H1 (cell line): ENCODE measurements around the gene CELF2. TPM values are rescaled to one million over a fixed set of nuclear protein-coding genes. Genes with fewer than 3 reads are reported as not detected.

Source experiments
- CTCF ChIA-PET: fragments of 300-600 bp; sonication (Branson Sonifier 250); formaldehyde crosslinking; loops from one replicate; lab custom pipeline; 2021; ENCODE audit not compliant: partially characterized antibody; lab: Charles Lee
- POLR2A ChIA-PET: fragments of 300-600 bp; sonication (Branson Sonifier 250); formaldehyde crosslinking; loops from one replicate; lab custom pipeline; 2021; ENCODE audit warnings: inconsistent platforms; ENCODE audit not compliant: partially characterized antibody; lab: Charles Lee
- DNase-seq, 2 experiments: peaks; one replicate each; pipeline versions ENCODE4 v3.0.0 to v3.0.0-alpha.2; 2010 to 2022; ENCODE audit warnings: low spot score in 2 of 2, low read depth in 1 of 2, mixed read lengths in 1 of 2
- FAIRE-seq: peaks from 2 replicates; lab custom pipeline; 2011; peaks lifted over from hg19 to GRCh38; lab: Jason Lieb, UNC
- H2AFZ ChIP-seq: 2 replicates; pipeline ENCODE4 v1.8.1; 2012; ENCODE audit warnings: low read length, inconsistent platforms
- H2AK5ac ChIP-seq: 2 replicates; pipeline ENCODE4 v1.6.1; 2013; ENCODE audit warnings: low read depth, low read length
- H2BK120ac ChIP-seq: replicated peaks from 2 replicates; pipeline ENCODE3; 2013; ENCODE audit warnings: low read depth, low read length, inconsistent platforms
- H2BK12ac ChIP-seq: 2 replicates; pipeline ENCODE4 v1.6.1; 2013; ENCODE audit warnings: low read depth, low read length
- H2BK15ac ChIP-seq: 2 replicates; pipeline ENCODE4 v1.6.1; 2013; ENCODE audit warnings: low read length
- H2BK20ac ChIP-seq: 2 replicates; pipeline ENCODE4 v1.6.1; 2013; ENCODE audit warnings: low read length
- H2BK5ac ChIP-seq: 2 replicates; pipeline ENCODE4 v1.6.1; 2013; ENCODE audit warnings: low read depth, low read length
- H3K14ac ChIP-seq: 2 replicates; pipeline ENCODE4 v1.6.1; 2013; ENCODE audit warnings: inconsistent platforms; ENCODE audit not compliant: insufficient read length
- H3K18ac ChIP-seq: 2 replicates; pipeline ENCODE4 v1.6.1; 2013; ENCODE audit warnings: low read length; ENCODE audit errors: extremely low read depth
- H3K23ac ChIP-seq: 2 replicates; pipeline ENCODE4 v1.6.1; 2013; ENCODE audit warnings: inconsistent platforms; ENCODE audit not compliant: insufficient read length
- H3K23me2 ChIP-seq: 2 replicates; pipeline ENCODE4 v1.6.1; 2013; ENCODE audit warnings: low read depth, low read length
- H3K27ac ChIP-seq: 2 replicates; pipeline ENCODE4 v1.6.1; 2011; ENCODE audit warnings: low read depth, low read length, inconsistent platforms
- H3K27me3 ChIP-seq, 4 experiments: replicated peaks in 1 of 4; 1 replicate in 1 of 4; 2 replicates in 3 of 4; pipeline versions ENCODE4 v1.6.1 to v1.8.1; 2011 to 2013; ENCODE audit warnings: low read length in 3 of 4, mild to moderate bottlenecking in 3 of 4, inconsistent platforms in 2 of 4, mixed read lengths in 2 of 4, moderate library complexity in 1 of 4; ENCODE audit not compliant: control insufficient read depth in 3 of 4, insufficient read depth in 3 of 4; ENCODE audit errors: extremely low read depth in 1 of 4
- H3K36me3 ChIP-seq, 4 experiments: 2 replicates each; pipeline versions ENCODE4 v1.6.1 to v1.8.1; 2011 to 2013; ENCODE audit warnings: mild to moderate bottlenecking in 4 of 4, low read length in 3 of 4, moderate library complexity in 2 of 4, control low read depth in 1 of 4, inconsistent platforms in 1 of 4; ENCODE audit not compliant: insufficient read depth in 4 of 4, control insufficient read depth in 2 of 4
- H3K4ac ChIP-seq: replicated peaks from 2 replicates; pipeline ENCODE3; 2013; ENCODE audit warnings: low read length, low read depth, mixed read lengths, inconsistent platforms; ENCODE audit not compliant: insufficient read length
- H3K4me1 ChIP-seq, 4 experiments: replicated peaks in 1 of 4; 1 replicate in 1 of 4; 2 replicates in 3 of 4; pipeline versions ENCODE4 v1.6.1 to v1.8.1; 2011 to 2013; ENCODE audit warnings: low read length in 3 of 4, inconsistent platforms in 2 of 4, mixed read lengths in 1 of 4; ENCODE audit not compliant: insufficient read depth in 4 of 4, control insufficient read depth in 3 of 4
- H3K4me2 ChIP-seq, 2 experiments: 2 replicates each; pipeline versions ENCODE4 v1.6.1 to v1.8.1; 2011 to 2013; ENCODE audit warnings: low read depth in 2 of 2, low read length in 2 of 2, control low read depth in 1 of 2, inconsistent platforms in 1 of 2, mild to moderate bottlenecking in 1 of 2; ENCODE audit not compliant: insufficient read depth in 1 of 2
- H3K4me3 ChIP-seq, 4 experiments: fragments of 200-600, 300-600 bp in 1 of 4; sonication (generic), shearing (Covaris generic), sonication (Bioruptor Twin) in 1 of 4; 2 replicates each; pipeline versions ENCODE4 v1.5.1 to v1.8.1; 2011 to 2016; ENCODE audit warnings: low read length in 4 of 4, low read depth in 3 of 4, control low read depth in 2 of 4, inconsistent platforms in 2 of 4, mild to moderate bottlenecking in 2 of 4, mixed read lengths in 1 of 4, moderate library complexity in 1 of 4; ENCODE audit not compliant: insufficient read depth in 2 of 4; ENCODE audit errors: extremely low read depth in 1 of 4
- H3K56ac ChIP-seq: replicated peaks from 2 replicates; pipeline ENCODE3; 2013; ENCODE audit warnings: low read depth, mild to moderate bottlenecking, mixed read lengths, low read length, inconsistent platforms; ENCODE audit not compliant: insufficient read length
- H3K79me1 ChIP-seq: 2 replicates; pipeline ENCODE4 v1.6.1; 2013; ENCODE audit warnings: low read depth, low read length, control low read depth
- H3K79me2 ChIP-seq, 2 experiments: 2 replicates each; pipeline versions ENCODE4 v1.6.1 to v1.8.1; 2012 to 2013; ENCODE audit warnings: low read length in 2 of 2, mild to moderate bottlenecking in 2 of 2, inconsistent platforms in 1 of 2; ENCODE audit not compliant: insufficient read depth in 2 of 2, control insufficient read depth in 1 of 2
- H3K9ac ChIP-seq, 4 experiments: replicated peaks in 1 of 4; 1 replicate in 1 of 4; 2 replicates in 3 of 4; pipeline versions ENCODE4 v1.6.1 to v1.8.1; 2011 to 2013; ENCODE audit warnings: low read depth in 3 of 4, low read length in 3 of 4, control low read depth in 2 of 4, mild to moderate bottlenecking in 2 of 4, moderate library complexity in 2 of 4, inconsistent platforms in 1 of 4; ENCODE audit errors: extremely low read depth in 1 of 4
- H3K9me3 ChIP-seq, 2 experiments: 2 replicates each; pipeline versions ENCODE4 v1.6.1 to v1.8.1; 2012 to 2013; ENCODE audit warnings: mild to moderate bottlenecking in 2 of 2, moderate library complexity in 2 of 2, control low read depth in 1 of 2, inconsistent platforms in 1 of 2, low read depth in 1 of 2, low read length in 1 of 2, mixed read lengths in 1 of 2; ENCODE audit not compliant: insufficient read depth in 2 of 2
- H4K20me1 ChIP-seq, 2 experiments: replicated peaks in 1 of 2; 2 replicates each; pipeline versions ENCODE3 to v1.8.1; 2011 to 2013; ENCODE audit warnings: inconsistent platforms in 2 of 2, low read length in 2 of 2, mild to moderate bottlenecking in 1 of 2; ENCODE audit not compliant: insufficient read depth in 2 of 2, control insufficient read depth in 1 of 2
- H4K5ac ChIP-seq: 2 replicates; pipeline ENCODE4 v1.6.1; 2013; ENCODE audit warnings: low read length, low read depth, mixed read lengths, inconsistent platforms; ENCODE audit not compliant: insufficient read length
- H4K8ac ChIP-seq: 2 replicates; pipeline ENCODE4 v1.8.0; 2013; ENCODE audit warnings: mild to moderate bottlenecking, moderate library complexity, low read length, inconsistent platforms; ENCODE audit not compliant: insufficient read depth; ENCODE audit errors: extremely low read depth
- H4K91ac ChIP-seq: replicated peaks from 2 replicates; pipeline ENCODE3; 2013; ENCODE audit warnings: low read length, mixed read lengths, inconsistent platforms; ENCODE audit not compliant: insufficient read length
- CEBPB ChIP-seq: IDR thresholded peaks from 2 replicates; pipeline ENCODE4 v1.6.1; 2012; ENCODE audit warnings: low read depth, low read length
- CHD2 ChIP-seq: IDR thresholded peaks from 2 replicates; pipeline ENCODE4 v1.6.1; 2012; ENCODE audit warnings: low read length, improper control_type of control experiment
- CREB1 ChIP-seq: IDR thresholded peaks from 2 replicates; pipeline ENCODE4 v1.6.1; 2012; ENCODE audit warnings: inconsistent platforms
- CTBP2 ChIP-seq: IDR thresholded peaks from 2 replicates; pipeline ENCODE4 v1.7.0; 2011; ENCODE audit warnings: borderline replicate concordance, mild to moderate bottlenecking, moderate library complexity, mixed read lengths, low read length; ENCODE audit not compliant: insufficient read depth, insufficient read length
- EZH2 ChIP-seq: fragments of 200-600 bp; sonication (generic); IDR thresholded peaks from 2 replicates; pipeline ENCODE4 v1.7.1; 2012; ENCODE audit warnings: low read depth, mild to moderate bottlenecking, moderate library complexity, low read length, inconsistent platforms; ENCODE audit not compliant: severe bottlenecking
- JUN ChIP-seq: IDR thresholded peaks from 2 replicates; pipeline ENCODE4 v1.6.1; 2011; ENCODE audit warnings: low read depth, mild to moderate bottlenecking, improper control_type of control experiment, low read length
- NANOG ChIP-seq: IDR thresholded peaks from 2 replicates; pipeline ENCODE4 v1.6.1; 2011; ENCODE audit warnings: low read length, low read depth, mild to moderate bottlenecking, inconsistent platforms; ENCODE audit not compliant: insufficient read depth, poor library complexity, severe bottlenecking
- POLR2AphosphoS5 ChIP-seq: IDR thresholded peaks from 2 replicates; pipeline ENCODE4 v1.6.1; 2011; ENCODE audit warnings: low read depth, low read length
- RFX5 ChIP-seq: IDR thresholded peaks from 2 replicates; pipeline ENCODE4 v1.6.1; 2011; ENCODE audit warnings: low read depth, low read length, improper control_type of control experiment, borderline replicate concordance
- SIX5 ChIP-seq: IDR thresholded peaks from 2 replicates; pipeline ENCODE4 v1.6.1; 2011; ENCODE audit warnings: mild to moderate bottlenecking, low read depth, low read length
- TEAD4 ChIP-seq: IDR thresholded peaks from 2 replicates; pipeline ENCODE4 v1.6.1; 2012; ENCODE audit warnings: low read depth, low read length, inconsistent platforms, mixed read lengths
- WGBS, 2 experiments: shearing (Covaris generic) in 1 of 2; methylation state at CpG; one replicate each; pipeline versions ENCODE4 v1.1.6 to v1.1.7; 2013 to 2015; ENCODE audit warnings: low lambda C conversion rate in 2 of 2, mixed read lengths in 2 of 2, inconsistent platforms in 1 of 2, low coverage in 1 of 2, missing lambda C conversion rate in 1 of 2; ENCODE audit not compliant: insufficient replicate concordance in 2 of 2, insufficient coverage in 1 of 2, insufficient read length in 1 of 2; ENCODE audit errors: extremely low coverage in 1 of 2, missing lambda C conversion rate in 1 of 2; 5-methylcytosine and 5-hydroxymethylcytosine counted together
- polyA plus RNA-seq, 7 experiments: library from polyadenylated mRNA; depleted of rRNA in 3 of 7; stranded (reverse) in 5 of 7; unstranded in 2 of 7; fragments of >200 nt in 5 of 7; fragments of 200-250 nt in 2 of 7; gene quantifications; 1 replicate in 5 of 7; 2 replicates in 1 of 7; 4 replicates in 1 of 7; pipeline versions ENCODE4 v1.2.1 to v1.2.3, GENCODE V29; 2011 to 2013; ENCODE audit warnings: missing spikeins in 2 of 7, mixed read lengths in 2 of 7
- total RNA-seq: library from RNA; stranded (reverse); fragmentation: NEBNext Ultra II Directional; extraction: Animal tissue kit (Norgen Biotek cat#: 25700); gene quantifications from 2 replicates; pipeline ENCODE4 v1.2.1, GENCODE V29; 2021
- TF ChIP-seq, protein P1 (sequence below), 3 experiments: IDR thresholded peaks; 1 replicate in 2 of 3; 2 replicates in 1 of 3; pipeline versions ENCODE4 v1.5.1 to v1.6.1; 2011; ENCODE audit warnings: low read length in 3 of 3, mild to moderate bottlenecking in 3 of 3, inconsistent platforms in 2 of 3, low read depth in 1 of 3, moderate library complexity in 1 of 3; ENCODE audit not compliant: insufficient read depth in 1 of 3; ENCODE audit errors: control extremely low read depth in 1 of 3

The CELF2 gene
- total and polyA plus RNA-seq, 2 of the 8 experiments (the other 6 are each of a cell fraction or from before 2014, with no cell fraction given), result 18.3 to 22.7 TPM

DNA sequence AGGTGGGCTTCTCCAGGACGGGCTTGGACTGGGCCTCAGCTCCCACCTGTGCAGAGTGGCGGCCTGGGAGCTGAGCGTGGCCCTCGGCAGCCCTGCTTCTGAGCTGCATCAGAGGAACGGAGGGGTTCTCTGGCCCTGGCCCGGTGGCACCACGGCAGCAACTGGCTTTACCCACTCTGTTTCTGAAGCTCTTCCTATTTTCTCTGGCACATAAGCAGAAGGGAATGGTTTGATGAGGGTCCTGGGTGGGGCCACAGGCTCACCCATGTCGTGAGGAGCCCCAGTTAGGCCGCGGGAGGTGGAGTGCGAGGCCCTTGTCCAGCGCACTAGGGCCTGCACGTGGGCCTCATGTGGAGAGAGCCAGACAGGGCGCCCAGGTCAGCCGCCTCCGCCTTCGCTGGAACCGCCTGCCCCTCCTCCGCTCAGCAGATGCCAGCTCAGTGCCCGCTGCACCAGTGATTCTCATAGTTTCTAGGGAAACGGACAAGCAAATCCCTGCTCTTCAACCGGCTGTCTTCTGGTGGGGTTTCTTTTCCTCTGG is 284.0 kb downstream of the CELF2 start:
- peak overlapping the region; percentile 30; the same call in 1 of the 2 replicates for H4K8ac ChIP-seq
- no peak for TF ChIP-seq CEBPB
- TF ChIP-seq TEAD4, result no peak
- TF ChIP-seq NANOG, result no peak
- no peak for TF ChIP-seq CHD2
- no peak for TF ChIP-seq RFX5
- no peak for TF ChIP-seq EZH2
- TF ChIP-seq, protein P1, sequence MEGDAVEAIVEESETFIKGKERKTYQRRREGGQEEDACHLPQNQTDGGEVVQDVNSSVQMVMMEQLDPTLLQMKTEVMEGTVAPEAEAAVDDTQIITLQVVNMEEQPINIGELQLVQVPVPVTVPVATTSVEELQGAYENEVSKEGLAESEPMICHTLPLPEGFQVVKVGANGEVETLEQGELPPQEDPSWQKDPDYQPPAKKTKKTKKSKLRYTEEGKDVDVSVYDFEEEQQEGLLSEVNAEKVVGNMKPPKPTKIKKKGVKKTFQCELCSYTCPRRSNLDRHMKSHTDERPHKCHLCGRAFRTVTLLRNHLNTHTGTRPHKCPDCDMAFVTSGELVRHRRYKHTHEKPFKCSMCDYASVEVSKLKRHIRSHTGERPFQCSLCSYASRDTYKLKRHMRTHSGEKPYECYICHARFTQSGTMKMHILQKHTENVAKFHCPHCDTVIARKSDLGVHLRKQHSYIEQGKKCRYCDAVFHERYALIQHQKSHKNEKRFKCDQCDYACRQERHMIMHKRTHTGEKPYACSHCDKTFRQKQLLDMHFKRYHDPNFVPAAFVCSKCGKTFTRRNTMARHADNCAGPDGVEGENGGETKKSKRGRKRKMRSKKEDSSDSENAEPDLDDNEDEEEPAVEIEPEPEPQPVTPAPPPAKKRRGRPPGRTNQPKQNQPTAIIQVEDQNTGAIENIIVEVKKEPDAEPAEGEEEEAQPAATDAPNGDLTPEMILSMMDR (IDR thresholded peaks at IDR 0.05; ENCODE audit: control extremely low read depth in 1 of 3, insufficient read depth in 1 of 3, low read depth in 1 of 3, low read length in 3 of 3), result no peak
- no peak for TF ChIP-seq CTBP2
- no peak for TF ChIP-seq CREB1
- TF ChIP-seq JUN, result no peak
- TF ChIP-seq POLR2AphosphoS5, result no peak
- no peak for TF ChIP-seq SIX5

More for the DNA sequence above, 284.0 kb downstream of the CELF2 start:
- Histone ChIP-seq H3K4me3 (no peak overlapping the region), H3K4ac (no peak overlapping the region), H3K23ac (no peak overlapping the region), H3K18ac (no peak overlapping the region), H3K4me2 (no peak overlapping the region), H3K79me2 (no peaks in the 10 kb centered on the region), H2AFZ (no peak overlapping the region), H3K27ac (no peak overlapping the region), H4K91ac (no peak overlapping the region), H2BK20ac (no peak overlapping the region), H2BK12ac (no peak overlapping the region), H4K20me1 (no peaks in the 10 kb centered on the region), H3K4me1 (no peaks in the 10 kb centered on the region; a peak in 1 of 7 replicates), H2BK15ac (no peak overlapping the region), H3K23me2 (no peaks in the 10 kb centered on the region; the same call in 1 of the 2 replicates), H3K56ac (no peak overlapping the region), H3K9me3 (no peaks in the 10 kb centered on the region), H3K9ac (no peak overlapping the region), H3K36me3 (no peaks in the 10 kb centered on the region), H3K27me3 (no peaks in the 10 kb centered on the region), H2BK120ac (no peak overlapping the region), H3K79me1 (no peaks in the 10 kb centered on the region), H2AK5ac (no peak overlapping the region; the same call in 1 of the 2 replicates), H2BK5ac (no peak overlapping the region), H4K5ac (no peak overlapping the region), H3K14ac (no peak overlapping the region)
- WGBS, 2 experiments, result 90% methylated on average over 22 of the region's 22 CpGs; no CpG with 5 or more reads in 1 of the 2 experiments
- CTCF ChIA-PET, result no interaction called here
- no peak for FAIRE-seq
- POLR2A ChIA-PET, result no interaction called here
- DNase-seq, result peak in 1 of 2 experiments; percentile 39
